Stimulated activated memory B cell treated with anti-CD40 and anti-IgM and Interleukin-4, amounts not matched to agents 10 μg/mL and 1 μg/mL and 100 μg/mL, for 72 hours (primary cell): ENCODE measurements around the gene RBM20.
A peak's percentile ranks its signal among the peaks of the same experiment; 100 is the strongest.

Experiments used
- ATAC-seq: fragments of 150-1000 bp; cut with Tn5 transposase; 2 replicates; pipeline ENCODE4 v1.10.0; 2021
- H3K27ac Mint-ChIP-seq: one replicate; pipeline ENCODE4 v1.8.0; 2022; ENCODE audit warnings: mild to moderate bottlenecking, mixed read lengths
- H3K27me3 Mint-ChIP-seq: one replicate; pipeline ENCODE4 v1.8.0; 2022; ENCODE audit warnings: mixed read lengths
- H3K36me3 Mint-ChIP-seq: one replicate; pipeline ENCODE4 v1.8.0; 2022; ENCODE audit warnings: mixed read lengths
- H3K4me1 Mint-ChIP-seq: one replicate; pipeline ENCODE4 v1.8.0; 2022; ENCODE audit warnings: mixed read lengths
- H3K4me3 Mint-ChIP-seq: one replicate; pipeline ENCODE4 v1.8.0; 2022; ENCODE audit warnings: mild to moderate bottlenecking, moderate library complexity, mixed read lengths
- H3K9me3 Mint-ChIP-seq: one replicate; pipeline ENCODE4 v1.8.0; 2022; ENCODE audit warnings: mixed read lengths

RBM20 gene

GRCh38 chr10:110792476-110793125 is 148.5 kb downstream of the RBM20 start:
- Mint-ChIP-seq H3K27me3 (no peaks in the 10 kb centered on the region), H3K9me3 (no peaks in the 10 kb centered on the region), H3K4me1 (no peaks in the 10 kb centered on the region), H3K36me3 (no peaks in the 10 kb centered on the region), H3K4me3 (no peak overlapping the region), H3K27ac (no peak overlapping the region)
- no peak for ATAC-seq

GRCh38 chr10:110793128-110793812 is 149.1 kb downstream of the RBM20 start:
- no peaks in the 10 kb centered on the region for H3K9me3 Mint-ChIP-seq
- H3K27me3 Mint-ChIP-seq = no peaks in the 10 kb centered on the region
- no peak for ATAC-seq
- no peak overlapping the region for H3K4me3 Mint-ChIP-seq
- no peak overlapping the region for H3K27ac Mint-ChIP-seq
- no peaks in the 10 kb centered on the region for H3K36me3 Mint-ChIP-seq
- peaks cover 1% of the 10 kb centered on the region for H3K4me1 Mint-ChIP-seq

- Mint-ChIP-seq H3K4me3 (no peak overlapping the region), H3K4me1 (peaks cover 5% of the 10 kb centered on the region), H3K9me3 (no peaks in the 10 kb centered on the region), H3K36me3 (no peaks in the 10 kb centered on the region), H3K27me3 (no peaks in the 10 kb centered on the region), H3K27ac (no peak overlapping the region)
- no peak for ATAC-seq
Observed at GRCh38 chr10:110793886-110794285, 149.8 kb downstream of the RBM20 start.

GRCh38 chr10:110794808-110795207 is 150.7 kb downstream of the RBM20 start:
- no peaks in the 10 kb centered on the region for H3K27me3 Mint-ChIP-seq
- no peak overlapping the region for H3K27ac Mint-ChIP-seq
- H3K4me3 Mint-ChIP-seq = no peak overlapping the region
- no peak for ATAC-seq
- H3K36me3 Mint-ChIP-seq = no peaks in the 10 kb centered on the region
- peaks cover 5% of the 10 kb centered on the region for H3K4me1 Mint-ChIP-seq
- no peaks in the 10 kb centered on the region for H3K9me3 Mint-ChIP-seq

GRCh38 chr10:110797416-110797815 is 153.3 kb downstream of the RBM20 start:
- H3K36me3 Mint-ChIP-seq = no peaks in the 10 kb centered on the region
- no peak overlapping the region for H3K4me3 Mint-ChIP-seq
- peak overlapping the region; percentile 77 for H3K27ac Mint-ChIP-seq
- no peaks in the 10 kb centered on the region for H3K27me3 Mint-ChIP-seq
- peaks cover 7% of the 10 kb centered on the region for H3K4me1 Mint-ChIP-seq
- peak; percentile 58 for ATAC-seq
- no peaks in the 10 kb centered on the region for H3K9me3 Mint-ChIP-seq

GRCh38 chr10:110798340-110798739 is 154.2 kb downstream of the RBM20 start:
- H3K36me3 Mint-ChIP-seq = no peaks in the 10 kb centered on the region
- peak overlapping the region; percentile 77 for H3K27ac Mint-ChIP-seq
- H3K9me3 Mint-ChIP-seq = no peaks in the 10 kb centered on the region
- H3K4me1 Mint-ChIP-seq = peaks cover 16% of the 10 kb centered on the region
- no peak overlapping the region for H3K4me3 Mint-ChIP-seq
- ATAC-seq = no peak
- no peaks in the 10 kb centered on the region for H3K27me3 Mint-ChIP-seq

- no peak overlapping the region for H3K4me3 Mint-ChIP-seq
Observed at GRCh38 chr10:110802090-110802489, 158.0 kb downstream of the RBM20 start.

GRCh38 chr10:110802551-110803238 is 158.6 kb downstream of the RBM20 start:
- H3K4me3 Mint-ChIP-seq = peak overlapping the region; percentile 42
- H3K27me3 Mint-ChIP-seq = no peaks in the 10 kb centered on the region
- ATAC-seq = peak; percentile 83
- peaks cover 43% of the 10 kb centered on the region for H3K4me1 Mint-ChIP-seq
- no peaks in the 10 kb centered on the region for H3K36me3 Mint-ChIP-seq
- peak overlapping the region; percentile 68 for H3K27ac Mint-ChIP-seq
- H3K9me3 Mint-ChIP-seq = no peaks in the 10 kb centered on the region

More at GRCh38 chr10:110802090-110802489, 158.0 kb downstream of the RBM20 start:
- Mint-ChIP-seq H3K9me3 (no peaks in the 10 kb centered on the region), H3K36me3 (no peaks in the 10 kb centered on the region), H3K4me1 (peaks cover 40% of the 10 kb centered on the region), H3K27me3 (no peaks in the 10 kb centered on the region), H3K27ac (peak overlapping the region; percentile 68)
- no peak for ATAC-seq

GRCh38 chr10:110803239-110803749 is 159.2 kb downstream of the RBM20 start:
- Mint-ChIP-seq H3K4me3 (no peak overlapping the region), H3K4me1 (peaks cover 41% of the 10 kb centered on the region), H3K9me3 (no peaks in the 10 kb centered on the region), H3K36me3 (no peaks in the 10 kb centered on the region), H3K27ac (peak overlapping the region; percentile 68), H3K27me3 (no peaks in the 10 kb centered on the region)
- ATAC-seq = peak; percentile 87

GRCh38 chr10:110803830-110804338 is 159.7 kb downstream of the RBM20 start:
- Mint-ChIP-seq H3K4me1 (peaks cover 38% of the 10 kb centered on the region), H3K36me3 (no peaks in the 10 kb centered on the region), H3K9me3 (no peaks in the 10 kb centered on the region), H3K4me3 (peak overlapping the region; percentile 45), H3K27ac (peak overlapping the region; percentile 68), H3K27me3 (no peaks in the 10 kb centered on the region)
- ATAC-seq = peak; percentile 74

- H3K4me3 Mint-ChIP-seq = no peak overlapping the region
- ATAC-seq = no peak
- H3K9me3 Mint-ChIP-seq = no peaks in the 10 kb centered on the region
- H3K27me3 Mint-ChIP-seq = no peaks in the 10 kb centered on the region
- H3K36me3 Mint-ChIP-seq = no peaks in the 10 kb centered on the region
- H3K4me1 Mint-ChIP-seq = peaks cover 38% of the 10 kb centered on the region
- H3K27ac Mint-ChIP-seq = peak overlapping the region; percentile 68
Observed at GRCh38 chr10:110804376-110804775, 160.2 kb downstream of the RBM20 start.

GRCh38 chr10:110805292-110805691 is 161.2 kb downstream of the RBM20 start:
- Mint-ChIP-seq H3K27me3 (no peaks in the 10 kb centered on the region), H3K36me3 (no peaks in the 10 kb centered on the region), H3K9me3 (no peaks in the 10 kb centered on the region), H3K4me1 (peaks cover 43% of the 10 kb centered on the region), H3K27ac (peak overlapping the region; percentile 68), H3K4me3 (no peak overlapping the region)
- ATAC-seq = no peak

- Mint-ChIP-seq H3K27me3 (no peaks in the 10 kb centered on the region), H3K4me3 (no peak overlapping the region), H3K4me1 (peaks cover 44% of the 10 kb centered on the region), H3K27ac (no peak overlapping the region), H3K36me3 (no peaks in the 10 kb centered on the region), H3K9me3 (no peaks in the 10 kb centered on the region)
- ATAC-seq = no peak
Observed at GRCh38 chr10:110806335-110806734, 162.2 kb downstream of the RBM20 start.

- no peak for ATAC-seq
- H3K4me3 Mint-ChIP-seq = no peak overlapping the region
- no peaks in the 10 kb centered on the region for H3K27me3 Mint-ChIP-seq
- H3K9me3 Mint-ChIP-seq = no peaks in the 10 kb centered on the region
- peak overlapping the region; percentile 30 for H3K27ac Mint-ChIP-seq
- no peaks in the 10 kb centered on the region for H3K36me3 Mint-ChIP-seq
- peaks cover 39% of the 10 kb centered on the region for H3K4me1 Mint-ChIP-seq
Observed at GRCh38 chr10:110808123-110808522, 164.0 kb downstream of the RBM20 start.

- no peak overlapping the region for H3K4me3 Mint-ChIP-seq
- H3K36me3 Mint-ChIP-seq = no peaks in the 10 kb centered on the region
- ATAC-seq = no peak
- H3K27ac Mint-ChIP-seq = no peak overlapping the region
- no peaks in the 10 kb centered on the region for H3K27me3 Mint-ChIP-seq
- peaks cover 34% of the 10 kb centered on the region for H3K4me1 Mint-ChIP-seq
- H3K9me3 Mint-ChIP-seq = no peaks in the 10 kb centered on the region
Observed at GRCh38 chr10:110808615-110809014, 164.5 kb downstream of the RBM20 start.
